NCI-H1694 (cell line): ENCODE results near the gene SLC28A3.

ENCODE experiments used
- DNase-seq: peaks from one replicate; lab custom pipeline; 2025; lab: John Stamatoyannopoulos, UW

The SLC28A3 gene

DNA sequence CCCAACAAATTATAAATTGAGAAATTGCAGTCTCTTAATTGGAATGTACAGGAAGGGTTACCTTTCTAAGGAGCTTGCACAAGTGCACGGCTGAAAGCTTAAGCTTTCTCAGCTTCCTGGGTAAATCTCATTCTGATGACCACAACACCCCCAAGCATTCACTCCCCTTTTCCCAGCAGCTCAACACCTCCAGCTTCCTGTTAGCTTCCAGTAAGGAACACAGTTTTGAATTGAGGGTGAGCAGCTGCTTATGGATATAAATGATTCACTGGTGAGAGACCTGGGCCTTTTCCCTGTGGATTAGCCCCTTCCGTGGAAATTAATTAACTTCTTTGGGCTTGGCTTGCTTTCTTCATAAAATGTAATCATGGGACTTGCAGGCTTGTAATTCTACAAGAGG lies 101.2 kb downstream of the SLC28A3 start:
- no peak for DNase-seq

DNA sequence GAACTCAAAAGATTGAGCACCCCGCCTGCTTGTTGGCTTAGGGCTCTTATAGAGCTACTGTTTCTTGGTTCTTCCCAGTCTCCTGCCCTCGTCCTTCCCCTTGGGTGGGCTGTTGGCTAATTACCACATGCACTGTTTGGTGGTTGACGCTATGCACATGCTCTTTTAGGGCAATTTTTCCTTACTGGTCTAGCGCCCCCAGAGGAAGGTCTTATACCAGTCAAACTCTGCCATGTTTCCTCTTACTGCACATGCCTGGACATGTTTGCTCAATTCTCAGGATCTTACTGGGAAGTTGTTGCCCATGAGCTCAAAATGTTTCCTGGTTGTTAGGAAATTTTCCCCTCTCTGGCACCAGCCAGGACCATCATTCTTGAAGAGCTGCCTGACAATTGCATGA lies 101.9 kb downstream of the SLC28A3 start:
- DNase-seq = no peak

DNA sequence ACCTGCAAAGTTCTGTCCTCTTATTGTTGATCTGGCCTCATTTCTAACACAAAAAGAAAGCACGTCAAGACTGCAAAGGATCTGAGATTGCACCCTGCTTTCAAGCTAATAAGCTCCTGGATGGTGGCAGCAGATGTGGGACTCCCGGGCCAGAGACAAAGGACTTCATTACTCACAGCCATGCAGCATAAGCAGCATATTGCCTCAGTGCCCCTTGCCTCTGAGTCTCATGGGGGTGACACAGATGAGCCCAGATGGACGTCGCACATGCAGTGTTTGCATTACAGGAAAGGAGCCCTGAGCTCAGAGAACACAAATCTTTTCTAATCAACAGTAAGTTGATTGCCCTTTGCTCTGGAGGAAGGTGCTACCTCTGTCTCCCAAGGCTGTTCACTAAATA lies 105.0 kb downstream of the SLC28A3 start:
- no peak for DNase-seq

DNA sequence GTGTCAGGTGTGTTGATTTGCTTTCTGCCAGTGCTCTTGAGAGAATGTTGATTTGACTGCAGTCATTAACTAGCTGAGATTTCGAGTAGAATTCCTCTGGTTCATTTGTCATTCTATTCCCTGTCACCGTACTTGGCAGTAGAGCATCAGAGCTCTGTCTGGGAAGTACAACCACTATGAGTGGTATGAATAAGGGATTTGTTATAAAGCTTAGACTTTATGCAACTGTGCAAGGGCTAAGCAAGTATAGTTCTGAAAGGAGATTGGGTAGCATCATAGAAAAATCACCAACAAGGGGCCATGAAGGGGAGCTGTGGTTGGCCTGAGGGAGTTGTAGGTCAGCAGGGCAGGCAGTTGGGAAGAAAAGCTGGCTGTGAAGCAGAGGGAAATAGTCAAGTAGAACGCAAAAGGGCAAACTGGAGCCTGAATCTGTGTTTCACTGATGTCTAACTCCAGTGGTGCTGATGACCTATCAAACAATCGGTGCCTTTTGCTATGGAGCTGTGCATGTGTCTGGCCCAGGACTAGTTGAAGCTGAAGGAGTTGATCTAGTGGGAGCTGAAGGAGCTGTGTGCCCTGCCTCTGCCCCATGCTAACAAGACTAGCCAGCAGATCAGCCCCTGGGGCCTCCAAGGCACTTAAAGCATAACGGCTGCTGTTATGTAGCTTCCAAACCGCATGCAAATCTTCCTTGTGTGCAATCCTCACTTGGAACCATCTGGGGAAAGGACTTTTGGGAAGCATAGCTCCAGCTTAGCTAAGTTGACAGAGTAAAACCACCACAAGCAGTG lies 110.0 kb downstream of the SLC28A3 start:
- DNase-seq = no peak

DNA sequence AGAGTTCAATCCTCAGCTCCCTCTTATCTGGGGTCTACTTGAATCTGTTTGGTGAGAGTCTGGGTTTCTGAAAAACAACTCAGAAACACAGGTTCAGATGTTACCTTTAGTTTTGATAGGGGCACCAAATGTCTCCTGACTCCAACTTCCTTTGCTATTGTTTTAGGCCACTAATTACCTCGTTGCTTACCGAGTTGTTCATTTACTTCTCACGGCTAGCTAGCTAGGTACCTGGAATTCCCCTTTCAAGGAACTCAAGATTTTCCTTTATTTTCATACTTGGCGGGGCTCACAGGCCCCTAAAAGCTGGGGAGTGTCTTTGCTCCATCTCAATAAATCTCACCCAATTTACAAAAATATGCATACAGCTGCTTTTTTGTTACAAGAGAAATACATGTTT lies 111.4 kb downstream of the SLC28A3 start:
- DNase-seq = no peak

DNA sequence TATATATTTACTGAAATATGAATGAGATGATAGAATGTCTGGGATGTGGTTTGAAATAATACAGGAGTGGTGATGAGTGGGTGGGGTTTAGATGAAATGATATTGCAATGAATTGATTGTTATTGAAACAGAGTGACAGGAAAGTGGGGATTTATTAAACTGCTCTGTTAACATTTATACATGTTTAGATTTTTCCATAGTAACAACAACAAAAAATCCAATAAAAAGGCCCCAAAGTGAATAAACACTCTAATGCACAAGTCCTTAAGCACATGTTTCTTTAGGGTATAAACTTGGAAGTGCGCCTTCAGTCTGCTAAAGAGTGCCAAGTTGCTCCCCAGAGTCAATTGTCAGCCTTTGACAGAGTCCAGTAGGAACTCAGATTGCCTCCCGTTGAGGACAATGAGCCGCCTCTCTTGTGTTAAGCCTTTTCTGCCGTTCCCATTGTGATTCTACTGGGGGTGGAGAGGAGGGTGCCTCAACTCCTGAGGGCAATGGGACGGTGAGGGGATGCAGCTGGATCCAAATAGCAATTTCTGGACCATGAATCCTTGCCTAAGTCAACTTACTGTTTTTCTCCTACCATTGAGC lies 112.3 kb downstream of the SLC28A3 start:
- DNase-seq = no peak

DNA sequence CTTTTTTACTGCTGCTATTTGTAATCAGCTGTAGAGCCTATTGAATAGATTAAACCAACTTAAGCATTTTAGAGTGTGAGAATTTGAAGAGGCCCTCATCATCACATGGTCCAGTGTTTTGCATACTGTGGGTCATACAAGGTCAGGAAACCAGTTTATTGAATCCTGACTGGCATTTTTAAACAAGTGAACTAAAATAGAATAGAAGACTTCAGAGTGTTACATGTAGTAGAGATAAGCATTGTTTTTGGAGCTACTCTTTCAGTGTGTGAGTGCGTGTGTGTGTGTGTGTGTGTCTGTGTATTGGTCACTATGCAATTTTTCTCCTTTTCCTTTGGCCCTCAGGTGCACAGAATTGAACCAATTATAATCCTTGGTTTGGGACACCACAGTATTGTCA lies 114.4 kb downstream of the SLC28A3 start:
- DNase-seq = no peak
